GM12873 (cell line): ENCODE measurements around the gene ZNF786.

ENCODE experiments used
- TF ChIP-seq, protein P1 (sequence below): IDR thresholded peaks from 2 replicates; pipeline ENCODE4 v1.5.1; 2012; ENCODE audit warnings: low read depth, mild to moderate bottlenecking, moderate library complexity, low read length, control low read depth; ENCODE audit not compliant: insufficient read depth; ENCODE audit errors: missing control alignments

The ZNF786 gene

DNA sequence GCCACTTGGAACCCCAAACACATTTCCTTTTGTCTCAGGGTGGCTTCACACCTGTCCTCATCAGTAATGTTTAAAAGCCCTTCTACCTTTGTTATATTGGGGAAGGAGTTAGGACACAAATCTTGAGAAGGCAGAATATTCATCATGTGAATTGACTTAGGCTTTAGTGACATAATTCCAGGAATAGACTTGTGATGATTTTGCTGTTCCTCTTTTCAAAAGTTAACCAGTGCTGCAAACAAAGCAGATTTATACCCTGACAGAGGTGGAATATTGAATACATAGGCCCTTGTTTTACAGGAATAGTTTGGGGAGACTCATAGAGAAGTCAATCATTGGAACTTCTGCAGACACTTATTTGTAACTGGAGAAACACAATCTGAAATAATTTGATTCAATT, 27.0 kb downstream of the ZNF786 start:
- TF ChIP-seq, protein P1, sequence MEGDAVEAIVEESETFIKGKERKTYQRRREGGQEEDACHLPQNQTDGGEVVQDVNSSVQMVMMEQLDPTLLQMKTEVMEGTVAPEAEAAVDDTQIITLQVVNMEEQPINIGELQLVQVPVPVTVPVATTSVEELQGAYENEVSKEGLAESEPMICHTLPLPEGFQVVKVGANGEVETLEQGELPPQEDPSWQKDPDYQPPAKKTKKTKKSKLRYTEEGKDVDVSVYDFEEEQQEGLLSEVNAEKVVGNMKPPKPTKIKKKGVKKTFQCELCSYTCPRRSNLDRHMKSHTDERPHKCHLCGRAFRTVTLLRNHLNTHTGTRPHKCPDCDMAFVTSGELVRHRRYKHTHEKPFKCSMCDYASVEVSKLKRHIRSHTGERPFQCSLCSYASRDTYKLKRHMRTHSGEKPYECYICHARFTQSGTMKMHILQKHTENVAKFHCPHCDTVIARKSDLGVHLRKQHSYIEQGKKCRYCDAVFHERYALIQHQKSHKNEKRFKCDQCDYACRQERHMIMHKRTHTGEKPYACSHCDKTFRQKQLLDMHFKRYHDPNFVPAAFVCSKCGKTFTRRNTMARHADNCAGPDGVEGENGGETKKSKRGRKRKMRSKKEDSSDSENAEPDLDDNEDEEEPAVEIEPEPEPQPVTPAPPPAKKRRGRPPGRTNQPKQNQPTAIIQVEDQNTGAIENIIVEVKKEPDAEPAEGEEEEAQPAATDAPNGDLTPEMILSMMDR: no peak

GRCh38 chr7:149060156-149060555, 30.4 kb downstream of the ZNF786 start:
- TF ChIP-seq, protein P1: no peak

DNA sequence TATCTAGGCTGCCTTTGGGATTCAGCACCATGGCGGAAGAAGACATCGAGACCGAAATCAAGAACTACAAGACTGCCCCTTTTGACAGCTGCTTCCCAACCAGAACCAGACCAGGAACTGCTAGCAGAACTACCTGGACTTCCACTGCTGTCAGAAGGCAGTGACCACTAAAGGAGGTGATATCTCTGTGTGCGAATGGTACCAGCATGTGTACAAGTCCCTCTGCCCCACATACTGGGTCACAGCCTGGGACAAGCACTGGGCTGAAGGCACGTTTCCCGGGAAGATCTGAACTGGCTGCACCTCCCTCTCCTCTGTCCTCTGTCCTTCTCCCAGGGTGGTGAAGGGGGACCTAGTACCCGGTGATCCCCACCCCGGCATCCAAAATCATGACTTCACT, 36.6 kb downstream of the ZNF786 start:
- TF ChIP-seq, protein P1: no peak

DNA sequence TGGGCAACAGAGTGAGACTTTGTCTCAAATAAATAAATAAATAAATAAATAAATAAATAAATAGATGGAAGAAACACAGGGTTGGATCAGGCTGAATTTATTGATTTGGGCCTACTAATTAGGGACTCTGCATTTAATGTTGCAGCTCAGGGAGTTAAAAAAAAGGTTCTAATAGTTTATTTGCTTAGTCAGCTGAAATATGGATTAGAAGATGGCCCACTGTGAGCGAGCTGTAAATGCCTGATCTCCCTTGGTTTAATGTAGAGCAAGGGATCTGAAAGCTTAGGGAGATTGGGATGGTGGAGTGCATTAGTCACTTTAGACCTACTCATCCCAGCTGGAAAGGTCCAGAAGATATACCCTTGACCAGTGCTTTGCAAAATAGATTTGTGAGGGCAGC, 37.1 kb downstream of the ZNF786 start:
- TF ChIP-seq, protein P1: no peak

DNA sequence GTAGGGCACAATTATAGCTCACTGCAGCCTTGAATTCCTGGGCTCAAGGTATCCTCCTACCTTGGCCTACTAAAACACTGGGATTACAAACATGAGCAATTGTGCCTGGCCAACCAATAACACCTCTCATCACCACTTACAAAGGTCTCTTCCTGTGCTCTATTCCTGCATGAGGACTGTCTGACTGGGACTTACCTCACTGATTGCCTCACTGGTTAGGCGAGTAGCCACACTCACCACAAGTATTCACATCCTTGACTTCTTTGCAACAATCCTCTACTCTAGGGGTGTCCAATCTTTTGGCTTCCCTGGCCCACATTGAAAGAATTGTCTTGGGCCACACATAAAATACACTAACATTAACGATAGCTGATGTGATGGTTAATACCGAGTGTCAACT, 39.6 kb downstream of the ZNF786 start:
- TF ChIP-seq, protein P1: no peak

- TF ChIP-seq, protein P1: no peak
Measured at GRCh38 chr7:149048805-149049204, 41.7 kb downstream of the ZNF786 start.

DNA sequence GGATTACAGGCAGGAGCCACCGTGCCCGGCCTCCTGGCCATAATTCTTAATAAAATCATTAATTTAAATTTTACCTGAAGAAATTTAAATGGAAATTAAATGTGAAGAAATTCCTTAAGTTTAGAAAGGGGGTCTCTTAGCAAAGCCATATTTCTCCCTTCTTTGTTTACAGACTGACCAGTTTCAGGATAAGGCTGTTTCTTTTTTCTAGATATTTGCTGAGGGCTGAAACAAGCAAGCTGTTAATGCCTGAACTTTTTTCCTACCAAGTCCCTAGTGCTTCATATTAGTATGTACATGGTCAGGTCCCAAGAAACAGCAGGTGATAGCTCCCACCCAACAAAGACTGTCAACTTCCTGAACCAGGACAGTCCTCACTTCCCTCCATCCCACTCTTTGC, 44.1 kb downstream of the ZNF786 start:
- TF ChIP-seq, protein P1: no peak
